CD4-positive, alpha-beta T cell treated with Interleukin-6 for 4 hours (primary cell): ENCODE measurements around the gene PSAP.

Source experiments
- DNase-seq: peaks from one replicate; pipeline ENCODE4 v3.0.0-alpha.2; 2020; ENCODE audit warnings: mixed read lengths

Gene PSAP

GRCh38 chr10:71844084-71844483 lies 7.0 kb downstream of the PSAP start:
- no peak for DNase-seq

- DNase-seq, result no peak
Observed at GRCh38 chr10:71842856-71843686, 8.0 kb downstream of the PSAP start.

GRCh38 chr10:71842422-71842821 lies 8.6 kb downstream of the PSAP start:
- DNase-seq, result no peak

GRCh38 chr10:71840958-71841335 lies 10.1 kb downstream of the PSAP start:
- DNase-seq, result no peak

GRCh38 chr10:71840177-71840957 lies 10.7 kb downstream of the PSAP start:
- DNase-seq, result no peak

GRCh38 chr10:71838264-71839211 lies 12.5 kb downstream of the PSAP start:
- no peak for DNase-seq

GRCh38 chr10:71837098-71837827 lies 13.8 kb downstream of the PSAP start:
- peak; percentile 24 for DNase-seq

GRCh38 chr10:71836596-71836974 lies 14.5 kb downstream of the PSAP start:
- DNase-seq, result no peak

- DNase-seq, result no peak
Observed at GRCh38 chr10:71835671-71836595, 15.1 kb downstream of the PSAP start.

- no peak for DNase-seq
Observed at GRCh38 chr10:71834343-71834674, 16.7 kb downstream of the PSAP start.

- no peak for DNase-seq
Observed at GRCh38 chr10:71833451-71834342, 17.4 kb downstream of the PSAP start.

- DNase-seq, result no peak
Observed at GRCh38 chr10:71832967-71833366, 18.1 kb downstream of the PSAP start.

- no peak for DNase-seq
Observed at GRCh38 chr10:71831646-71832552, 19.2 kb downstream of the PSAP start.

- DNase-seq, result no peak
Observed at GRCh38 chr10:71830726-71831125, 20.3 kb downstream of the PSAP start.

GRCh38 chr10:71829896-71830295 lies 21.2 kb downstream of the PSAP start:
- DNase-seq, result no peak

- DNase-seq, result no peak
Observed at GRCh38 chr10:71829171-71829570, 21.9 kb downstream of the PSAP start.

- no peak for DNase-seq
Observed at GRCh38 chr10:71828702-71829101, 22.3 kb downstream of the PSAP start.

GRCh38 chr10:71827852-71828251 lies 23.2 kb downstream of the PSAP start:
- no peak for DNase-seq

GRCh38 chr10:71825217-71825616 lies 25.8 kb downstream of the PSAP start:
- no peak for DNase-seq
